Bronchial epithelial cell (primary cell): Measurements from ENCODE around the gene SF3A1. TPM values are rescaled to one million over a fixed set of nuclear protein-coding genes. Genes with fewer than 3 reads are reported as not detected.

Experiments
- DNase-seq: peaks from one replicate; pipeline ENCODE4 v3.0.0-alpha.2; 2010; ENCODE audit warnings: low read depth
- FAIRE-seq: peaks from 2 replicates; lab custom pipeline; 2011; peaks lifted over from hg19 to GRCh38; lab: Jason Lieb, UNC
- H3K27me3 ChIP-seq: 2 replicates; pipeline ENCODE4 v1.5.1; 2011; ENCODE audit warnings: low read length; ENCODE audit not compliant: control insufficient read depth, insufficient read depth
- H3K36me3 ChIP-seq: 2 replicates; pipeline ENCODE4 v1.5.1; 2011; ENCODE audit warnings: low read length; ENCODE audit not compliant: control insufficient read depth, insufficient read depth
- H3K4me3 ChIP-seq: 2 replicates; pipeline ENCODE4 v1.5.1; 2011; ENCODE audit warnings: mild to moderate bottlenecking, low read depth, low read length, control low read depth
- total RNA-seq: library from RNA; depleted of rRNA; stranded (reverse); fragments of >200 nt; gene quantifications from 2 replicates; pipeline ENCODE4 v1.2.1, GENCODE V29; 2014
- TF ChIP-seq, protein P1 (sequence below): IDR thresholded peaks from 2 replicates; pipeline ENCODE4 v1.5.1; 2011; ENCODE audit warnings: mild to moderate bottlenecking, moderate library complexity, low read length, control low read depth, inconsistent platforms; ENCODE audit not compliant: insufficient read depth, severe bottlenecking

SF3A1 gene
- total RNA-seq, 1 donor from 2014 or later = 17.9 TPM

DNA sequence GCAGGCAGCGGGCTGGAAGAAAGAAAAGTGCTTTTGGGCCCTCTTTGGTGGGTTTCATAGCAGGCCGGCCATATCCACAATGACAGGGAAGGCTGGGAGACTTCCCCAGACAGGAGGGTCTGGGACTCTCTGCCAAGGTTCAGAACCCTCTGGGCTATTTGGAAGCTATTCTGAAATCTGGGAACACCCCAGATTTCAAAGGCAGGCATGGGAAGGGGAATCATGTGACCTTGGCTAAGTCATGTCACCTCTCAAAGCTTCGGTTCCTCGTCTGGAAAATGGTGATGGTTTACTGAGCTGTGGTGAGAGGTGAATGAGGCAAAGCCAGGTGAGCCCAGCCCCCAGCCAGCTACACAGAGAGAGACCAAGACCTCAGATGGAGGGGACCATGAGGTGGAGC, 72.0 kb downstream of the SF3A1 start:
- Histone ChIP-seq H3K4me3 (no peak overlapping the region), H3K36me3 (peaks cover 1% of the 10 kb centered on the region), H3K27me3 (peaks cover 2% of the 10 kb centered on the region)
- TF ChIP-seq, protein P1, sequence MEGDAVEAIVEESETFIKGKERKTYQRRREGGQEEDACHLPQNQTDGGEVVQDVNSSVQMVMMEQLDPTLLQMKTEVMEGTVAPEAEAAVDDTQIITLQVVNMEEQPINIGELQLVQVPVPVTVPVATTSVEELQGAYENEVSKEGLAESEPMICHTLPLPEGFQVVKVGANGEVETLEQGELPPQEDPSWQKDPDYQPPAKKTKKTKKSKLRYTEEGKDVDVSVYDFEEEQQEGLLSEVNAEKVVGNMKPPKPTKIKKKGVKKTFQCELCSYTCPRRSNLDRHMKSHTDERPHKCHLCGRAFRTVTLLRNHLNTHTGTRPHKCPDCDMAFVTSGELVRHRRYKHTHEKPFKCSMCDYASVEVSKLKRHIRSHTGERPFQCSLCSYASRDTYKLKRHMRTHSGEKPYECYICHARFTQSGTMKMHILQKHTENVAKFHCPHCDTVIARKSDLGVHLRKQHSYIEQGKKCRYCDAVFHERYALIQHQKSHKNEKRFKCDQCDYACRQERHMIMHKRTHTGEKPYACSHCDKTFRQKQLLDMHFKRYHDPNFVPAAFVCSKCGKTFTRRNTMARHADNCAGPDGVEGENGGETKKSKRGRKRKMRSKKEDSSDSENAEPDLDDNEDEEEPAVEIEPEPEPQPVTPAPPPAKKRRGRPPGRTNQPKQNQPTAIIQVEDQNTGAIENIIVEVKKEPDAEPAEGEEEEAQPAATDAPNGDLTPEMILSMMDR = no peak
- FAIRE-seq (no peak), DNase-seq (no peak)

DNA sequence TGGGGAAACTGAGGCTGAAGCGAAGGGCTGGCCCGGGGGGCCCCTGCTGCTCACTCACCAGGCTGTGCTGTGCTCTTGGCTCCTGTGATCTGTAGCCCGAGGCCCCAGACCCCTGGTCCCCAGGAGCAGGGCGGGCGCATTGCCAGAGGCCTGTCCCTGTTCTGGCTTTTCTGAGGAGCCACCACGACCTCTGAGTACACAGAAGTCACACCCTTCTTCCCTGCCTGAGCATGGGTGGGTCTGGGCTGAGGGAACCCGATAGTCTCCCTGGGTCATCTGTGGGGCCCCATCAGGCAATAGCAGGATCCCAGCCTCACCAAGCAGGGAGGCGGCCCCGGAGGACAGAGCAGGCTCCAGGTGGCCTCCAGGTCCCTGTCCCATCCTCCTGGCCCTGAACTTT, 72.5 kb downstream of the SF3A1 start:
- Histone ChIP-seq H3K36me3 (peaks cover 1% of the 10 kb centered on the region), H3K27me3 (peaks cover 2% of the 10 kb centered on the region), H3K4me3 (no peak overlapping the region)
- no peak for FAIRE-seq
- TF ChIP-seq, protein P1 = no peak
- DNase-seq = no peak

DNA sequence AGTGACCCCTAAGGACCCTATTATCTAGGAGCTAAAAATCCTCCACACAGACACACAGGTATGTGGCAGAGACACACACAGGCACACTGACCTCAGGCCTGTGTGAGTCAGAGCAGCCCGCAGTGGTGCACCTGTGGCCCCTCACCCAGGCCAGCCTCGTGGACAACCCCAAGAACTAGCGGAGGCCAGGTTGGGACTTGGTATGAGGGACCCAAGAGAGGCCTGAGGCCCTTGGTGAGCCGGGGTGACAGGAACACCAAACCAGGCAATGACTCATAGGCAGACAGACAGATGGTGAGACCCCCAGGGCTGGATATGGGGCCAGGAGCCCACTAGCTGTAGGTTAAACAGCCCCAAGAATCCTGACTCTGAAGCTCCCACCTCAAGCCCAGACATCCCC, 73.4 kb downstream of the SF3A1 start:
- no peak for FAIRE-seq

DNA sequence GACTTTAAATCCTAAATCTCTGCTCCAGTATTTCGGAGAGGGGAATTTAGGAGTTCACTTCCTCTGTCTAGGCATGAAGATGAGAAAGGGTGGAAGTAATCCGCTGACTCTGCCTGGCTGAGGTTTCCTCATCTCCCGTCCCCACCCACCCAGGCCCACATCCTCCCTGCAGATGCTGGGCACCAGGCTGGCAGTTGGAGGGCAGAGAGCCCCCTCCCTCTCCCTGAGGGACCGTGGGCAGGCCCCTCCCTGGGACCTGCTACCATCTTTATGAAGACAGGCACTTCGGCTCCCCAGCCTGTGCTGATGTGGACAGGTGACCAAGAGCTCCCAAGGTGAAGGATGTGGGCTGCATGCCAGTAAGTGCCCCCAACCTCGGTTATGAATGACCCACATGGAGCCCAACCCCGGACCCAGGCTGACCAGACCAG, 74.1 kb downstream of the SF3A1 start:
- FAIRE-seq (no peak), DNase-seq (no peak)
- H3K36me3 ChIP-seq = peaks cover 1% of the 10 kb centered on the region
- H3K4me3 ChIP-seq = no peak overlapping the region
- peaks cover 2% of the 10 kb centered on the region for H3K27me3 ChIP-seq
- TF ChIP-seq, protein P1 = no peak

More for the DNA sequence above, 73.4 kb downstream of the SF3A1 start:
- H3K36me3 ChIP-seq = peaks cover 1% of the 10 kb centered on the region
- H3K27me3 ChIP-seq = peaks cover 2% of the 10 kb centered on the region
- no peak overlapping the region for H3K4me3 ChIP-seq
- DNase-seq = no peak
- TF ChIP-seq, protein P1 = no peak

Other genes with a start within 250 kb of the SF3A1 start
- under 0.01 and 0.26 TPM in 2 replicates for gene LIF, start 110.1 kb downstream of the SF3A1 start, total RNA-seq
- gene OSM, start 90.0 kb downstream of the SF3A1 start, total RNA-seq = not detected in 2 replicates
- gene CASTOR1, start 67.4 kb downstream of the SF3A1 start, total RNA-seq = 2.4 and 7.0 TPM in 2 replicates
- gene TBC1D10A, start 30.0 kb downstream of the SF3A1 start, total RNA-seq = 6.6 and 12.2 TPM in 2 replicates
- gene CCDC157, start 113 bp upstream of the SF3A1 start, total RNA-seq = 0.38 and 0.53 TPM in 2 replicates
- 14.1 and 15.5 TPM in 2 replicates for gene RNF215, start 30.5 kb upstream of the SF3A1 start, total RNA-seq
- 32.6 and 34.5 TPM in 2 replicates for gene SEC14L2, start 40.1 kb upstream of the SF3A1 start, total RNA-seq
- 16.0 and 53.2 TPM in 2 replicates for gene MTFP1, start 68.9 kb upstream of the SF3A1 start, total RNA-seq
- not detected in 2 replicates for gene SEC14L3, start 115.1 kb upstream of the SF3A1 start, total RNA-seq
- under 0.01 TPM in 1 of 2 replicates, not detected in the other for gene SEC14L4, start 148.8 kb upstream of the SF3A1 start, total RNA-seq
- not detected in 2 replicates for gene SEC14L6, start 189.8 kb upstream of the SF3A1 start, total RNA-seq
- gene GAL3ST1, start 217.8 kb upstream of the SF3A1 start, total RNA-seq = 0.13 and 0.26 TPM in 2 replicates
- gene PES1, start 235.0 kb upstream of the SF3A1 start, total RNA-seq = 97.2 and 108 TPM in 2 replicates